HL-60/S4 treated with phorbol 12-myristate 13-acetate at 8.2 ng/mL for 4 days and 3 days (cell line): ENCODE results near the gene CA4.

Experiments used
- in situ Hi-C: fragments of 300-500 bp; cut with MboI; formaldehyde crosslinking; loops from 2 replicates; pipeline ENCODE4 v1.15.0; 2022; ENCODE audit warnings: low sequenced_read_pairs

The CA4 gene

GRCh38 chr17:60129164-60129563 lies 20.6 kb upstream of the CA4 start:
- in situ Hi-C loops, result no loop called here

- in situ Hi-C loops, result no loop called here
Measured at GRCh38 chr17:60130466-60130865, 19.3 kb upstream of the CA4 start.

- in situ Hi-C loops, result no loop called here
Measured at GRCh38 chr17:60134396-60135150, 15.2 kb upstream of the CA4 start.

GRCh38 chr17:60135151-60135950 lies 14.4 kb upstream of the CA4 start:
- in situ Hi-C loops, result no loop called here

GRCh38 chr17:60135951-60136666 lies 13.7 kb upstream of the CA4 start:
- in situ Hi-C loops, result no loop called here

GRCh38 chr17:60137731-60138130 lies 12.0 kb upstream of the CA4 start:
- in situ Hi-C loops, result no loop called here

GRCh38 chr17:60138769-60139437 lies 10.9 kb upstream of the CA4 start:
- in situ Hi-C loops, result no loop called here

- in situ Hi-C loops, result no loop called here
Measured at GRCh38 chr17:60139438-60140285, 10.1 kb upstream of the CA4 start.

GRCh38 chr17:60141111-60142018 lies 8.4 kb upstream of the CA4 start:
- in situ Hi-C loops, result no loop called here

- in situ Hi-C loops, result no loop called here
Measured at GRCh38 chr17:60142872-60143499, 6.8 kb upstream of the CA4 start.

- in situ Hi-C loops, result no loop called here
Measured at GRCh38 chr17:60145006-60145935, 4.5 kb upstream of the CA4 start.

GRCh38 chr17:60146206-60146605 lies 3.6 kb upstream of the CA4 start:
- in situ Hi-C loops, result no loop called here

GRCh38 chr17:60147553-60148223 lies 2.1 kb upstream of the CA4 start:
- in situ Hi-C loops, result no loop called here

GRCh38 chr17:60148373-60148772 lies 1.4 kb upstream of the CA4 start:
- in situ Hi-C loops, result no loop called here

- in situ Hi-C loops, result no loop called here
Measured at GRCh38 chr17:60151355-60151754, 1.6 kb downstream of the CA4 start.

GRCh38 chr17:60153606-60154390 lies 4.0 kb downstream of the CA4 start:
- in situ Hi-C loops, result no loop called here
